Hepatocyte (in vitro differentiated cells): ENCODE measurements around the gene FOCAD. TPM values are rescaled to one million over a fixed set of nuclear protein-coding genes. Genes with fewer than 3 reads are reported as not detected.

Source experiments
- DNase-seq: peaks from one replicate; pipeline ENCODE4 v3.0.0-alpha.2; 2016; ENCODE audit warnings: low spot score
- H2AFZ ChIP-seq: fragments of 200-600 bp; sonication (generic); 2 replicates; pipeline ENCODE4 v1.6.0; 2016; ENCODE audit warnings: antibody characterized with exemption, mild to moderate bottlenecking
- H3K27ac ChIP-seq: fragments of 200-600 bp; sonication (generic); 2 replicates; pipeline ENCODE4 v1.5.1; 2016; ENCODE audit warnings: mild to moderate bottlenecking
- H3K27me3 ChIP-seq: fragments of 200-600 bp; sonication (generic); 2 replicates; pipeline ENCODE4 v1.6.1; 2016
- H3K36me3 ChIP-seq: fragments of 200-600 bp; sonication (generic); replicated peaks from 2 replicates; pipeline ENCODE4 v1.5.1; 2016; ENCODE audit warnings: low read depth; ENCODE audit not compliant: insufficient read depth
- H3K4me1 ChIP-seq: fragments of 200-600 bp; sonication (generic); 2 replicates; pipeline ENCODE4 v1.5.1; 2016; ENCODE audit warnings: mild to moderate bottlenecking, moderate library complexity; ENCODE audit not compliant: insufficient read depth
- H3K4me2 ChIP-seq: fragments of 200-600 bp; sonication (generic); 2 replicates; pipeline ENCODE4 v1.6.0; 2016
- H3K4me3 ChIP-seq: fragments of 200-600 bp; sonication (generic); 2 replicates; pipeline ENCODE4 v1.5.1; 2016; ENCODE audit warnings: mild to moderate bottlenecking
- H3K79me2 ChIP-seq: fragments of 200-600 bp; sonication (generic); 2 replicates; pipeline ENCODE4 v1.6.0; 2017; ENCODE audit warnings: mild to moderate bottlenecking
- H3K9me2 ChIP-seq: fragments of 200-600 bp; sonication (generic); replicated peaks from 2 replicates; pipeline ENCODE4 v1.6.0; 2017; ENCODE audit warnings: mild to moderate bottlenecking; ENCODE audit not compliant: insufficient read depth
- H3K9me3 ChIP-seq: fragments of 200-600 bp; sonication (generic); 2 replicates; pipeline ENCODE4 v1.5.1; 2016; ENCODE audit warnings: low read depth, mild to moderate bottlenecking
- H4K20me1 ChIP-seq: fragments of 200-600 bp; sonication (generic); 2 replicates; pipeline ENCODE4 v1.6.0; 2016; ENCODE audit warnings: mild to moderate bottlenecking; ENCODE audit not compliant: insufficient read depth, poor library complexity, severe bottlenecking
- CTCF ChIP-seq: fragments of 200-600 bp; sonication (generic); IDR thresholded peaks from 2 replicates; pipeline ENCODE4 v1.5.1; 2016; ENCODE audit warnings: antibody characterized with exemption, mild to moderate bottlenecking; ENCODE audit not compliant: poor library complexity
- EZH2 ChIP-seq: fragments of 200-600 bp; sonication (generic); IDR thresholded peaks from 2 replicates; pipeline ENCODE4 v1.6.1; 2016; ENCODE audit warnings: antibody characterized with exemption, mild to moderate bottlenecking, borderline replicate concordance
- EZH2phosphoT487 ChIP-seq: fragments of 200-600 bp; sonication (generic); IDR thresholded peaks from one replicate; pipeline ENCODE4 v1.6.1; 2018; ENCODE audit warnings: antibody characterized with exemption, mild to moderate bottlenecking, low read depth, moderate library complexity; ENCODE audit not compliant: unreplicated experiment, severe bottlenecking
- WGBS: methylation state at CpG from one replicate; pipeline ENCODE4 v1.1.6; 2016; ENCODE audit warnings: low lambda C conversion rate; ENCODE audit errors: missing lambda C conversion rate; 5-methylcytosine and 5-hydroxymethylcytosine counted together
- polyA plus RNA-seq: library from polyadenylated mRNA; unstranded; fragments of >200 nt; fragmentation: Nextera tagmentation; extraction: Ambion mirVana; gene quantifications from 2 replicates; pipeline ENCODE4 v1.2.1, GENCODE V29; 2016
- total RNA-seq: library from RNA; depleted of rRNA; stranded (reverse); fragments of >200 nt; gene quantifications from 2 replicates; pipeline ENCODE4 v1.2.3, GENCODE V29; 2014

Gene FOCAD
- total and polyA plus RNA-seq, 2 experiments from 2014 or later = 21.7 to 54.1 TPM

- Histone ChIP-seq H3K9me2 (no peaks in the 10 kb centered on the region), H3K4me1 (no peaks in the 10 kb centered on the region), H3K79me2 (no peaks in the 10 kb centered on the region), H3K4me3 (no peak overlapping the region), H3K9me3 (no peaks in the 10 kb centered on the region), H3K36me3 (no peaks in the 10 kb centered on the region), H4K20me1 (no peaks in the 10 kb centered on the region), H3K27ac (no peak overlapping the region), H2AFZ (no peak overlapping the region), H3K4me2 (no peak overlapping the region), H3K27me3 (no peaks in the 10 kb centered on the region)
- DNase-seq = no peak
- WGBS = 75% methylated on average over 5 of the region's 5 CpGs
- TF ChIP-seq EZH2 (no peak), EZH2phosphoT487 (no peak), CTCF (no peak)
Measured at GRCh38 chr9:21015129-21015815, 331.2 kb downstream of the FOCAD start.

GRCh38 chr9:21015995-21016394, 331.9 kb downstream of the FOCAD start:
- H3K4me1 ChIP-seq = no peaks in the 10 kb centered on the region
- TF ChIP-seq CTCF = no peak
- TF ChIP-seq EZH2phosphoT487 = no peak
- TF ChIP-seq EZH2 = no peak
- no peaks in the 10 kb centered on the region for H3K36me3 ChIP-seq
- H3K4me2 ChIP-seq = no peak overlapping the region
- H4K20me1 ChIP-seq = no peaks in the 10 kb centered on the region
- no peak for DNase-seq
- H3K9me3 ChIP-seq = no peaks in the 10 kb centered on the region
- no peak overlapping the region for H3K27ac ChIP-seq
- H3K79me2 ChIP-seq = no peaks in the 10 kb centered on the region
- H3K27me3 ChIP-seq = no peaks in the 10 kb centered on the region
- no peaks in the 10 kb centered on the region for H3K9me2 ChIP-seq
- H3K4me3 ChIP-seq = no peak overlapping the region
- no peak overlapping the region for H2AFZ ChIP-seq

- no peak overlapping the region for H3K27ac ChIP-seq
Measured at GRCh38 chr9:21016701-21017491, 332.8 kb downstream of the FOCAD start.

More at GRCh38 chr9:21016701-21017491, 332.8 kb downstream of the FOCAD start:
- Histone ChIP-seq H3K9me2 (no peaks in the 10 kb centered on the region), H3K36me3 (no peaks in the 10 kb centered on the region), H3K9me3 (no peaks in the 10 kb centered on the region), H3K4me1 (no peaks in the 10 kb centered on the region), H4K20me1 (no peaks in the 10 kb centered on the region), H3K27me3 (no peaks in the 10 kb centered on the region), H3K79me2 (no peaks in the 10 kb centered on the region), H3K4me3 (no peak overlapping the region), H2AFZ (no peak overlapping the region), H3K4me2 (no peak overlapping the region)
- no peak for DNase-seq
- TF ChIP-seq EZH2phosphoT487 (no peak), CTCF (no peak), EZH2 (no peak)
- 50% methylated on average over 2 of the region's 2 CpGs for WGBS
